ENCODE measurements around the gene SLC1A7. TPM values are rescaled to one million over a fixed set of nuclear protein-coding genes. Genes with fewer than 3 reads are reported as not detected.

SLC1A7 gene
- total RNA-seq, 1 experiment from 2014 or later = not detected

GRCh38 chr1:53069663-53070327 is 72.6 kb downstream of the SLC1A7 start (continued):
- TF ChIP-seq RAD21 (IDR thresholded peaks at IDR 0.05; ENCODE audit: low read depth) = no peak
- TF ChIP-seq FOSL1 (IDR thresholded peaks at IDR 0.05; ENCODE audit: low read depth) = no peak
- no peak for TF ChIP-seq YY1 (IDR thresholded peaks at IDR 0.05; ENCODE audit: extremely low read depth, insufficient replicate concordance, low read depth, low read length)
- TF ChIP-seq EZH2phosphoT487 (IDR thresholded peaks at IDR 0.05; ENCODE audit: borderline replicate concordance) = no peak
- no peak for TF ChIP-seq POLR2A (IDR thresholded peaks at IDR 0.05; ENCODE audit: borderline replicate concordance, extremely low read depth, insufficient read depth, insufficient read length)
- no peak for TF ChIP-seq CEBPB (IDR thresholded peaks at IDR 0.05; ENCODE audit: low read depth)

GRCh38 chr1:53069265-53069662 is 73.2 kb downstream of the SLC1A7 start:
- intact Hi-C loops (cut with micrococcal nuclease) = no loop called here
- Histone ChIP-seq H3K4me2 (ENCODE audit: low read length) (no peak overlapping the region), H3K9me2 (ENCODE audit: insufficient read depth) (no peaks in the 10 kb centered on the region), H3K9ac (ENCODE audit: low read length) (no peak overlapping the region), H3K27me3 (ENCODE audit: insufficient read depth, low read length) (no peaks in the 10 kb centered on the region), H2AFZ (ENCODE audit: low read depth, low read length, poor library complexity, severe bottlenecking) (no peak overlapping the region), H3K4me1 (ENCODE audit: control insufficient read depth in 1 of 2, insufficient read depth in 2 of 2, low read length in 2 of 2) (no peaks in the 10 kb centered on the region), H3K4me3 (replicated peaks in 1 of 2; ENCODE audit: low read depth in 1 of 2, low read length in 2 of 2) (no peak overlapping the region), H3K36me3 (ENCODE audit: control insufficient read depth in 1 of 2, insufficient read depth in 2 of 2, low read length in 2 of 2) (no peaks in the 10 kb centered on the region), H3K79me2 (ENCODE audit: insufficient read depth, low read length) (no peaks in the 10 kb centered on the region), H3K27ac (ENCODE audit: low read depth, low read length) (no peak overlapping the region), H3K9me3 (ENCODE audit: control insufficient read depth in 1 of 2, insufficient read depth in 1 of 2, low read depth in 1 of 2, low read length in 2 of 2) (no peaks in the 10 kb centered on the region), H4K20me1 (ENCODE audit: insufficient read depth) (no peaks in the 10 kb centered on the region)
- ChIA-PET POLR2A (no interaction called here), RAD21 (ENCODE audit: low non-redundant PET in 1 of 2, low total read pairs in 2 of 2, uncharacterized antibody in 2 of 2, unreplicated experiment in 2 of 2) (no interaction called here), CTCF (no interaction called here)
- BruUV-seq (replicated peaks) = no TSS peak
- no peak for ATAC-seq
- DNase-seq (ENCODE audit: low read depth, low spot score) = no peak
- no peak for TF ChIP-seq SP1 (IDR thresholded peaks at IDR 0.05; ENCODE audit: low read depth)
- no peak for TF ChIP-seq EGR1 (IDR thresholded peaks at IDR 0.05; ENCODE audit: low read depth)
- TF ChIP-seq RAD21 (IDR thresholded peaks at IDR 0.05; ENCODE audit: low read depth) = no peak
- no peak for TF ChIP-seq ZBTB33 (IDR thresholded peaks at IDR 0.05; ENCODE audit: extremely low read depth, insufficient replicate concordance, low read length)
- no peak for TF ChIP-seq ELF1 (IDR thresholded peaks at IDR 0.05; ENCODE audit: borderline replicate concordance, low read depth)
- no peak for TF ChIP-seq POLR2A (IDR thresholded peaks at IDR 0.05; ENCODE audit: borderline replicate concordance, extremely low read depth, insufficient read depth, insufficient read length)
- no peak for TF ChIP-seq MAX (IDR thresholded peaks at IDR 0.05)
- TF ChIP-seq EZH2phosphoT487 (IDR thresholded peaks at IDR 0.05; ENCODE audit: borderline replicate concordance) = no peak
- TF ChIP-seq YY1 (IDR thresholded peaks at IDR 0.05; ENCODE audit: extremely low read depth, insufficient replicate concordance, low read depth, low read length) = no peak
- no peak for TF ChIP-seq FOSL1 (IDR thresholded peaks at IDR 0.05; ENCODE audit: low read depth)
- TF ChIP-seq ZNF274 (IDR thresholded peaks at IDR 0.05; ENCODE audit: low read depth, low read length) = no peak
- no peak for TF ChIP-seq POLR2AphosphoS5 (IDR thresholded peaks at IDR 0.05; ENCODE audit: low read depth, low read length)
- TF ChIP-seq CEBPB (IDR thresholded peaks at IDR 0.05; ENCODE audit: low read depth) = no peak
- no peak for TF ChIP-seq REST (IDR thresholded peaks at IDR 0.05; ENCODE audit: low read depth)
- no peak for TF ChIP-seq SRF (IDR thresholded peaks at IDR 0.05; ENCODE audit: low read depth)
- TF ChIP-seq TCF7L2 (IDR thresholded peaks at IDR 0.05; ENCODE audit: borderline replicate concordance, extremely low read depth, insufficient read depth, insufficient read length) = no peak

Measured in HCT116 (cell line).